GOT3 (cell line): ENCODE measurements around the gene DHRS13.

Experiments
- DNase-seq: peaks from one replicate; lab custom pipeline; 2025; ENCODE audit warnings: mixed read lengths; lab: John Stamatoyannopoulos, UW

Gene DHRS13

DNA sequence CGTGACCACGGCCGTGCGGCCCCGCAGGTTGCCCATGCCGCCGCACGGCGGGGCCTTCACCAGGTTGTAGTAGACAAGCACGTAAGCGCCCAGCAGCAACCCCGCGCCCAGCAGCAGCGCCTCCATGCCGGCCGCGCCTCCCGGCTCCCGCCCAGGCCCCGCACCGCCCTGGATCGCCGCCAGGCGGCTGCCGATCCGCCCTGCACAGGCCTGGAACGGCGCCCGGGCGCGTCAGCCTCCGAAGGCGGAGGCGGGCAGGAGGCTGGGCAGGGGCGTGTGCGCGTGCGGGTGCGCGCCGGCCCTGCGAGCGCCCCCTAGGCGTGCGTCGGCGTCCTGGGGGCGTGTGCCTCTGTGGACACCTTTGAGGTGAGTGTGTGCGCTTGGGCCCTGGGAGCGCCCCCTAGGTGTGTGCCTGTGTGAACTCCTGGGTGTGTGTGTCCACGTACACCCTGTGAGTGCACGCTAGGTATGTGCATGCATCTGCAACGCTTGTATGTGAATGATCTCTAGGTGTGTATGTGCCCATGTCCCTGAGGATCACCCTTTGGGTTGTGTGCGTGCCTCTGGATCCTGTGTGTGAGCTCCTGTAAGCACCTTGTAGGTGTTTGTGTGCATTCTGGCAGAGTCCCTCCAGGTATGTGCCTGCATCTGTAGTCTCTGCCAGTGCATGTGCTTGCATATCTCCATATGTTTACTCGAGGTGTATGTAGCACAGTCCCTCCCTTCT lies at the start of gene DHRS13:
TSS of gene DHRS13 (minus strand) at position 261 of the 727 bp plus-strand sequence. CDS start at position 126, 135 bp downstream.
- peak; percentile 69 for DNase-seq

GRCh38 chr17:28951991-28952975 lies 49.4 kb upstream of the DHRS13 start:
- DNase-seq = peak; percentile 87

DNA sequence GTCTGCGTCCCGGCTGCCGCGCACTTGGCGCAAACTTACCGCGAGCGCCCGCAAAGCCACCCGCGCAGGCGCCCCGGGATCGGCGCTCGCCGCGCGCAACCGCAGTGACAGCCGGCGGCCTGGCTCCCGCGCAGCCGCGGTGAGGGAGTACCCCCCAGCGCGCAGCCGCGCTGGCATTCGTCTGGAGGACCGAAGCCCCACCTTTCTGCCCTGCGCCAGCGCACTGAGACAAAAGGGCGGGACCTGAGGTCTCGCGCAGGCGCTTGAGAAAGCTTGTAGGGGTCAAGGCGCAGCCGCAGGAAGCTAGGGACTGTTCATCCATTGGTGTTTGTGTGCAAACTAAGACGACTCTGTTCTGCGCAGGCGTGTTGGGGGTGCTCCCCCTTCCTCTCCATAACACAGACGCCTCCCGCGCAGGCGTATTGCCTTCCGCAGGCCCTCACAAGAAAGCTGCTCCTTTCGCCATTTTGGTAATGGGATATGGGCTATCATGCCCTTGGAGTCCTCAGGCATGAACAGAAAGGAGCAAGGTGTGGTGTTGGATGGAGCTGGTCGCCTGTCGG lies 48.6 kb upstream of the DHRS13 start, which contains the start of gene PHF12:
TSS of gene PHF12 (minus strand) at position 91 of the 563 bp plus-strand sequence. CDS start 558 bp downstream, outside the sequence.
- DNase-seq = peak; percentile 98

DNA sequence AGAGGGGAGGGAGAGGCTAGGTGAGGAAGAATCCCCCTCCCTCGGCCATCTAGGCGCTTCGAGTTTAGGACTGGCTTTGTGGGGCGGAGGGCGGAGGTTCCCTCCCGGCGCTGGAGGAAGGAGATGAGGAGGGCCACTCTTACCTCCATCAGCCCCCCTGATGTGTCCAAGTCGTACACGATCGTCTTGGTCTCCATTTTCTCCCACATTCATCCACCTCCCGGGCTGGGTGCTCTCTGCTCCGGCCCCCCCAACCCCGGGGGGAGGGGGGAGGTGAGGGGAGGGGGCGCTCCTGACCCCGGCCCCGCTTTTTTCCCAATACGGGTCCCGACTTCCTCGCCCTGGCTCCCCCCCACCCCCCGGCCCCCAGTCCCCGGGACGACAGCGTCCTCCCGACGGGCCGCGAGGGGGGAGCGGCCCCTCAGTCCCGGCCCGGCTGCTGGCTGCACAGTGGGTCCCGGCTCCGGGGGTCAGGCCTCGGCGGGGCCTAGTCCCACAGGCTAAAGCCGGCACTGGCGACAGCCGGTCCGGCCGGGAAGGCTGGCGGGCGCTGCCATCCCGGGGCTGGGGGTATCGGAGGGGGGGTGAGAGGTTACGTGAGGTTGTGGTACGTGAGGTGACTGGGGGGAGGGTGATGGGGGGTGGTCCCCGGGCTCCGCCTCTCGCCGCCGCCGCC lies 48.0 kb upstream of the DHRS13 start:
- no peak for DNase-seq

DNA sequence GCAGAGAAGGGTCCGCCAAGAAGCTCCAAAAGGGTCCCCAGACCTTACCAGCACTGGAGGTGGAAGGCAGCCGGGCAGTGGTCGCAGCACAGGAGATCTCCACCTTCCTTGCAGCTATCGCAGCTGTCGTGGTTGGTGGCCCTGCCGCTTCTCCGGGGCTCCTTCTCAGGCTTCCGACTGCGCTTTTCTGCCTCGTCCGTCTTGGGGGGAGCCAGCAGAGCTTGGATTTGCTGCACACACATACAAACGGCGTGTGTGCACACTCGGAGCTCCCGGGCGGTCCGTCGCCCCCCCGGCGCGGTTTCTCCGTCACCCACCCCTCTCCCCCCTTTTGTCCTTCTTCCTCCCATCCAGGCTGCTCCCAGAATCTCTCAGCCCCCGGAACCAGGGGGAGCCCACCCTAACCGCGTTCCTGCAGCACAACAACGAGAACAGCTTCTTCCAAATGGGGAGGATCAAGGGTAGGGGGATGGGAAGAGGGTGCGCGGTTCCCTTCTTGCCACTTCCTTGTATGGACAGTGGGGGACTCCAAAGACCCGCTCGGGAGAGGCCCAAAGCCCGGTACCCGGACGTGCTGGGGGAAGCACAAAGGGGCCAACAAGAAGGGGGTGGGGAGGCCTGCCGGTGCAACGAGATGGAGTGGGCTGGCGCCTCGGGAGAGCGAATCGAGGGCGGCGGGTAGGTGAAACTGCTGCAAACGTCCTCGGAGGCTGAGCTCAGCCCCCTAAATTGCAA lies 47.3 kb upstream of the DHRS13 start:
- no peak for DNase-seq

DNA sequence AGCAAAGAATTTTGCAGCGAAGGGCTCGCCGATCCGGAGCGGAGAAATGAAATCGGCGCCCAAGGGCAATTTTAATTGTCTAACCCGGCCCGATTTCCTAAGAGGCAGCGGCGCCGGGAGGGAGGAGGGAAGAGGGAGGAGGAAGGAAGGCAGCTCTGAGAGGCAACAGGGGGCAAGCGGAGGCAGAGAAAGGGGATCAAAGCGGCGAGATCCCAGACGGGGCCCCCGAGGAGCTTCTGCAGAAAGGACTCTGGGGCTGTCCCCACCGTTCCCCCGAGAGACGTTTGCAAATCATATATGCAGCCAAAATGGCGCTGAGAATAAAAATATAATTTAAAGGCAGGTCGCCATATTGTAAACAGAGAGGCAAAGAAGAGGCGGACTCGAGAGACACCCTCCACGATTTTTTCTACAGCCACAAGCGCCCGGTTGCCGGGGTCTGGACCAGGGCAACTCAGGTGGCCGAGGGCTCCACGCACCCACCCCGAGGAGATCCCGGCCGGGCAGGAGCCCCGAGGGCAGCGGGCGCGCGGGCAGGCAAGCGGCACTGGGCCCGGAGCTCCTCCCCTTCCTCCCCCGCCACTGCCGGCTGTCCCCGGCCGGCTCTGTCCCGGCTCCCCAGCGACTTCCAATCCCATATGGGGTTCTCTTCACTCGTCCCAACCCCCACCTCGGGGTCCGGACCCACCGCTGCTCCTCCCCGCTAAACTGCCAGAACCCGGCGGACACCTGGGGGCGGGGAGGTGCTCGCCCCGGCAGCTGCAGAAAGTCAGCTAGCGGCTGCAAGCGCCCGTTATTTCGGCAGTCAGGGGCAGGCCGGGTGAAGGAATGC lies 46.5 kb upstream of the DHRS13 start:
- DNase-seq = no peak

DNA sequence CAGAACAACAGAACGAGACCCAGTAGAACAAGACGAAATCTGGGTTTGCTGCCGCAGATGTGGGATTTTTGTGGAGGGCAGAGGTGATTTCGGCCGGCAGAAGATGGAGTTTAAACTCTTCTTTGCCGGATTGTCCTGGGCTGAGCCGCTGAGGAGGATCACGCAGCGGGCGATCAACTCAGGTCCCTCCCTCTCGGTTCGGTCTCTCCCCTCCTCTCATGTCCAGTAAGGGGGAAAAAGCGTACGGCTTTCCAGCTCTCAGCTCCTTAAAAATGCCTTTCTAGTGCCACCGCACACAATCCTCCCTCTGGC lies 46.0 kb upstream of the DHRS13 start:
- DNase-seq = no peak

DNA sequence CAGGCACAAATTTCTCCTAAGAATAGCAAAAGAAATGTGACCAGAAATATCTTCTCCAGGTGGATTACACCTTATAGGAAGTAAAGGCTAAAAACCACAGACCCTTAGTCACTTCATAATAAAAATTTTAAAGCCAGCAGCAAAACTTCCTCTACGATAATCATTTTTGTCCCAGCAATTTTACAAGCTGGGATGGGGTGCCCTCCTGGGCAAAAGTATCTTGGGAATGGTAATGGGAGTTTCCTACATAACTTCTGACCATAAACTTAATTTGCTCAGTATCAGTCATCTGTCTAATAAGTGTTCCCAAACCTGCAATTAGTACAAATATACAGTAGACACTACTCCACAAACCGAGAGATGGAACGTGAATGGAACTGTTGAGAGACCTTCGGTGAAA lies 45.5 kb upstream of the DHRS13 start:
- DNase-seq = no peak

DNA sequence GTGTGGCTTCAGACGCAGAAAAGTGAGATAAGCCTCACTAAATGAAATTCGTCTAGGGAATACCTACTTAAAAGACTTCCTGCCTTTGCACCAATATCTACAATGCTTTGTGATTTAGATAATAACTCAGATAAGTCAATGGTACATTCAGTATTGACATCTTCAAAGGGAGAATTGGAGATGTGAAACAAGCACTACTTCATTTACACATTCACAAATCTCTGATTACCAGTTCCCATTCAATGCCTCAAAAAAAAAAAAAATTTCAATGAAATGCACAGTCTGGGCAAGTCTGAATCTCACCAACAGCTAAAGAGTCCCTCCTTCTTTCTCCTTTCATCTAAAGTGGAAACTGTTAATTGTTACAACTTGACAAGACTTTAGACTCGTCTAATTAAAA lies 44.8 kb upstream of the DHRS13 start:
- DNase-seq = no peak

DNA sequence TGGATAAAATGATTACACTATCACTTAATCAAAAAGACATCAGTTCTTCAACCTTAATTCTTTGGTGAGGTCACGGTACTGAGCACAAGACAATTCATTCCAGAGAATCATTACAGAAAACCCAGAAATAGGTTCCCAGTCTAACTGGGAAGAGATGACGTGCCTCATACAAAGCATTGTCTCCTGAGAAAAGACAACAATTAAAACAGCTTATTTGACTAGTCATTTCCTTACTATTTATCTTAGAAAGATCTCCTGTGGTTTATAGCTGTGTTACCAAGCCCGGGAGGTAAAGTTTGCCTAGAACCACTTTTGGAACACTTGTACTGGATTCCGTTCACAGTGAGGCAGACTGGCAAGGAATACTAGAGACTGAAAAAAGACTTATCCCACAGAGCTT lies 43.4 kb upstream of the DHRS13 start:
- DNase-seq = no peak

GRCh38 chr17:28944862-28945741 lies 42.2 kb upstream of the DHRS13 start:
- no peak for DNase-seq

DNA sequence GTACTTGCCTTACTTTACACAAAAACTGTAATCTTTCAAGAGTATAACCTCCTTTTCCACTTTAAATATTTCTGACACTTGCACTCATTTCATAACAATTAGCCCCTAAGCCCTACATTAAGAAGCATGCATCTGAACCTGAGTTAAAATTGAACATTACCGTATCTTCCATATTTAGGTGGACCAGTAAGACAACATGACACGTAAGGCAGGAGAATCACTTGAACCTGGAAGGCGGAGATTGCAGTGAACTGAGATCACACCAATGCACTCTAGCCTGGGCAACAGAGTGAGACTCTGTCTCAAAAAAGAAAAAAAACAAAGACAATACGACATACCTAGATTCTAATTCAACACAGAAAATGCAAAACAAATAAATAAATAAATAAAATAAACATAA lies 41.5 kb upstream of the DHRS13 start:
- no peak for DNase-seq

GRCh38 chr17:28942925-28943324 lies 40.0 kb upstream of the DHRS13 start:
- no peak for DNase-seq

DNA sequence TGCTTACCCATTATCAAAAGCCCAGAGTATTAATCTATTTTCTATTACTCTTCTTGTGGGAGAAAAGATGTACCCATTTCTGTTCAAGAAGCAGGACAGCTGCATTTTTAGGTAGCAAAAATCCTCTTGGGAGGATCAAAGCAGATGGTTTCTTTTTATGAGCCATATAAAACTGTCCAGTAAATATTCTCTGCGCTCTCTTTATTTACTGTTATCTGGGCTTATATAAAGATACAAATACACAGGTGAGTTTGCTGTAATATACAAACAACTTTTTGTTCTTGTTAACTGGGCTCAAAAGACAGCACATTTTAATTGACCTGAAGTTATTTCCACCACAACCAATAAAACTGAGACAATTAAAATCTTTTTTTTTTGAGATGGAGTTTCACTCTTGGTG lies 38.4 kb upstream of the DHRS13 start:
- DNase-seq = no peak

DNA sequence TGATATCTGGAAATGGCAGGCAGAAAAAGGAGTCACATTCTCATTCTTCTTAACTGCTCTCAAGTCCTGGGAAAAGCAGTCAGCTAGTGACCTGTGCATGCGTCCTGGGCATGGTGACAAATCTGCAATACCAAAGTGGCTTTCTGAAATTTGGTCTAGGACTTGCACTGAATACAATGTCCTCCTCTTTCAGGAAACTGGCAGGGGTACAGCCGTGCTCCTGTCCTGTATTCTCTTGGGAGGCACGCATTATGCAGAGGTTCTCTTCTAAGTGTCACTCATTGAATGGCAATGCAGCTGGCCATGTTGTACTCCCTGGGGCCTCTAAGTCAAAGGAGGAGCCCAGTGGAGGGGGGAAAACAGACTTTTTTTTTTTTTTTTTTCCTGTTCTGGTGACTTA lies 37.8 kb upstream of the DHRS13 start:
- no peak for DNase-seq

DNA sequence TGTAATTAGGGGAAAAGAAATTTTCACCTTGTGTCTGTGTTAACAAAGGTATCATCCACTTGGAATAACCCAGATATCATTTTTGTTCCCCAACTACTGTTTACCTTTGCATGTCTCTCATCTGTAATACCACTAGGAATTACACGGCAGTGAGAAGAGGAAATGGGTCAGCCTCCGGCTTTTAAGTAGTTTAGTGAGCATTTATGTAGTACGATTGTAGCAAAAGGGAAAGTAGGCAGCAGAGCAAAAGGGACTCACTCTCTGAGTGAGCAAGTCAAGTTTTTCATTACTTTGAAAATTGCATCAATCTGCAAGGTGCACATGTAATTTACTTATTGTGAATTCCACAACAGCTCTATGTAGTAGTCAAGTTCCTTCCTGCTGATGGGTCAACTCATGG lies 37.3 kb upstream of the DHRS13 start:
- DNase-seq = no peak

DNA sequence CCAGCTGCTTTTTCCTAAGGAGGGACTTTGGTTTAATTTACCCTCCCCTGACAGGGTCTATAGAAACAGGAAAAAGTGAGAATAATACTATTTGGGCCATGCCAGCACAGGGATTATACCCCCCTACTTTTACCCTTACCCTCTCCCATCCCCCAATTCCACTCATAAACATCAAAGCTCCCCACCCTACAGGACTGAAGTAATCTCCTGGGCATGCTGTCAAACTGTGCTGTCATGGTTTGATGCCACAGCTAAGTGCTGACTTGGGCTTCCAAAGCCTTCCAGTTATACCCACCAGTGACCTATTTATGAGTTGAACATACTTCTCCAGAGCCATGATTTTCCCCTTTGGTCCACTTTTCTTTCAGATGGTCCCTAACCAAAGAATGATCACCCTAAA lies 35.7 kb upstream of the DHRS13 start:
- DNase-seq = no peak

DNA sequence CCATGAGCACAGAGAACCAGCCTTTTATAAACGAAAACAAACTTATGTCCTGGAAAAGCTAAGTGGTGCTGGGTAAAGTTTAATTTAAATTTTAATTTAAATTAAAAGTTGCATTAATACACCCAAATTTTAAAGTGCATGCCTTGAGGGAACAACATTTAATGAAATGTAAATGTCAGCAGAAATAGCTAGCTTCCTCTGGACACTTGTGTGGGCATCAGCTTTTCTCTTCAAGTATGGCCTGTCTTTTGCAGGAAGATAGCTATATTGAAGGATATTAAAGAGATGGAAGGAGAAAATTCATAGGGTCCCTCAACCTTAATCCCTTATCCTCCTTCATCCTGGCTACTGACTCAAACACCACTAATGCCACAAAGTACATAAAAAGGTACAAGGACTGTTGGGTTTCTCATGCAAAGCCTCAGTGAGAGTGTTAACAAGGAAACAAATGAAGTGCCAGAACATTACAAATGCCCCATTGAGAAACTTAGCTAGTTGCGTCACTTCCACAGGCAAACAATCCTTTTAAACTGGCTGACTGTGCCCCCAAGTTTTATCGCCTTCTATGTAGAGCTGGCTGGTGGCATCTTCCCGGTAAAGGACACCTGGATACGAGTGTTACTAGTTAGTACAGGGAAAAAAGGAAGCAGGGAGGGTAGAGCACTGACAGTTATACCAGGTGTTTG lies 34.3 kb upstream of the DHRS13 start:
- DNase-seq = no peak
